Upper lobe of left lung (tissue), 4 donors: ENCODE measurements around the gene PIH1D2.

Source experiments
- CTCF ChIP-seq, 6 experiments: fragments of 450-650 bp in 4 of 6; fragments of 200-600 bp in 2 of 6; sonication (generic) in 2 of 6; IDR thresholded peaks; one replicate each; pipeline ENCODE4 v1.5.1; 2016 to 2019; ENCODE audit warnings: antibody characterized with exemption in 6 of 6
- EP300 ChIP-seq, 4 donors: sonication (generic); formaldehyde crosslinking; IDR thresholded peaks; one replicate each; pipeline ENCODE4 v1.5.1; 2017; ENCODE audit warnings: antibody characterized with exemption in 4 of 4, control low read depth in 2 of 4
- POLR2AphosphoS5 ChIP-seq, 2 donors: sonication (generic); formaldehyde crosslinking; IDR thresholded peaks; one replicate each; pipeline ENCODE4 v1.5.1; 2017; ENCODE audit warnings: antibody characterized with exemption in 2 of 2

GRCh38 chr11:112023104-112023503, 50.7 kb downstream of the PIH1D2 start:
- TF ChIP-seq CTCF (IDR thresholded peaks at IDR 0.05) (no peak), POLR2AphosphoS5 (IDR thresholded peaks at IDR 0.05) (no peak), EP300 (IDR thresholded peaks at IDR 0.05) (no peak)
